Psoas muscle (tissue), 8 donors: ENCODE data around the gene AWAT2. TPM values are rescaled to one million over a fixed set of nuclear protein-coding genes. Genes with fewer than 3 reads are reported as not detected.

ENCODE experiments used
- ATAC-seq, 4 donors: fragments of 200-7000 bp; cut with Tn5 transposase; one replicate each; pipeline ENCODE4 v1.9.1; 2020; ENCODE audit warnings: moderate library complexity in 3 of 4, mild to moderate bottlenecking in 2 of 4
- DNase-seq, 2 donors: peaks; one replicate each; pipeline ENCODE4 v3.0.0-alpha.2; 2020
- H3K27ac ChIP-seq: fragments of 200-600 bp; one replicate; pipeline ENCODE4 v1.8.0; 2022
- H3K27me3 ChIP-seq, 3 donors: fragments of 200-600 bp in 1 of 3; one replicate each; pipeline versions ENCODE4 v1.6.1 to v1.8.0; 2013 to 2022; ENCODE audit warnings: low read length in 2 of 3, mild to moderate bottlenecking in 2 of 3, moderate library complexity in 1 of 3; ENCODE audit not compliant: insufficient read depth in 3 of 3
- H3K36me3 ChIP-seq, 2 donors: fragments of 200-600 bp in 1 of 2; one replicate each; pipeline versions ENCODE4 v1.6.1 to v1.8.0; 2013 to 2022; ENCODE audit warnings: low read depth in 1 of 2, mild to moderate bottlenecking in 1 of 2, moderate library complexity in 1 of 2; ENCODE audit not compliant: insufficient read depth in 1 of 2
- H3K4me1 ChIP-seq: fragments of 200-600 bp; one replicate; pipeline ENCODE4 v1.8.0; 2022
- H3K4me3 ChIP-seq: fragments of 200-600 bp; one replicate; pipeline ENCODE4 v1.8.0; 2022; ENCODE audit warnings: mild to moderate bottlenecking
- H3K9me3 ChIP-seq: fragments of 200-600 bp; one replicate; pipeline ENCODE4 v1.8.0; 2022
- CTCF ChIP-seq: fragments of 200-600 bp; IDR thresholded peaks from one replicate; pipeline ENCODE4 v1.8.0; 2022; ENCODE audit warnings: antibody characterized with exemption
- WGBS, 3 donors: extraction: QIAGEN DNeasy Blood & Tissue Kit; methylation state at CpG; one replicate each; pipeline versions ENCODE4 v1.1.6 to v1.1.7; 2013; 5-methylcytosine and 5-hydroxymethylcytosine counted together
- intact Hi-C, 2 donors: fragments of 100-400 bp; cut with DNase I; formaldehyde crosslinking; loops; one replicate each; pipeline versions ENCODE4 v1.11.0 to v1.14.2; 2022
- polyA plus RNA-seq, 3 donors: library from polyadenylated mRNA; stranded (reverse); fragments of 200-250 nt; gene quantifications; one replicate each; pipeline ENCODE4 v1.2.3, GENCODE V29; 2013
- total RNA-seq, 4 donors: library from RNA; stranded (reverse); fragmentation: NEBNext Ultra II Directional in 2 of 4; extraction: Animal tissue kit (Norgen Biotek cat#: 25700) in 2 of 4; gene quantifications; one replicate each; pipeline versions ENCODE4 v1.2.1 to v1.2.4, GENCODE V29; 2021 to 2023
- donor health status: healthy with polysubstance abuse.
- donor health status: DM: no; HTN: no; CAD: no; lungs with moderate emphysema.
- donor health status: Bipolar disorder and iron deficiency.
- donor health status: healthy.
- donor health status: DM: yes; HTN: yes; CAD: no.
- donor health status: DM: no; HTN: no; CAD: no.
- donor health status: DM: no; HTN: no; CAD: no.
- donor health status: DM: yes; HTN: yes; CAD: no.

AWAT2 gene
- total and polyA plus RNA-seq, 7 donors: not detected

GRCh38 chrX:70054391-70054790 lies 4.7 kb upstream of the AWAT2 start:
- no peak for ATAC-seq
- Histone ChIP-seq H3K9me3 (no peaks in the 10 kb centered on the region), H3K36me3 (no peaks in the 10 kb centered on the region), H3K27me3 (peaks cover 0 to 20% (median 0%) of the 10 kb centered on the region in 3 donors), H3K27ac (no peak overlapping the region), H3K4me3 (no peak overlapping the region), H3K4me1 (no peaks in the 10 kb centered on the region)
- WGBS, 3 donors: 72 to 88% (median 86%) methylated on average over 5 of the region's 5 CpGs
- intact Hi-C loops: no loop called here
- TF ChIP-seq CTCF: no peak
- DNase-seq: no peak

- H3K36me3 ChIP-seq: no peaks in the 10 kb centered on the region
- intact Hi-C loops: no loop called here
- ATAC-seq (no peak), DNase-seq (peak in 1 of 2 donors; percentile 62)
- no peak overlapping the region for H3K27ac ChIP-seq
- WGBS, 3 donors: 40 to 68% (median 65%) methylated on average over 10 to 11 of the region's 11 CpGs
- H3K4me1 ChIP-seq: no peaks in the 10 kb centered on the region
- peaks cover 0 to 22% (median 0%) of the 10 kb centered on the region in 3 donors for H3K27me3 ChIP-seq
- no peaks in the 10 kb centered on the region for H3K9me3 ChIP-seq
- TF ChIP-seq CTCF: no peak
- no peak overlapping the region for H3K4me3 ChIP-seq
Measured at GRCh38 chrX:70052895-70053615, 3.3 kb upstream of the AWAT2 start.

- no peak for ATAC-seq
Measured at GRCh38 chrX:70049406-70049805, 332 bp downstream of the AWAT2 start.

GRCh38 chrX:70046978-70047377 lies 2.8 kb downstream of the AWAT2 start:
- ATAC-seq (no peak), DNase-seq (no peak)
- Histone ChIP-seq H3K4me3 (no peak overlapping the region), H3K9me3 (no peaks in the 10 kb centered on the region), H3K27me3 (peaks cover 0 to 12% (median 0%) of the 10 kb centered on the region in 3 donors), H3K4me1 (no peaks in the 10 kb centered on the region), H3K27ac (no peak overlapping the region), H3K36me3 (no peaks in the 10 kb centered on the region)
- intact Hi-C loops: no loop called here
- TF ChIP-seq CTCF: no peak

More at GRCh38 chrX:70049406-70049805, 332 bp downstream of the AWAT2 start:
- H3K9me3 ChIP-seq: no peaks in the 10 kb centered on the region
- no peak for TF ChIP-seq CTCF
- H3K27ac ChIP-seq: no peak overlapping the region
- intact Hi-C loops: no loop called here
- H3K36me3 ChIP-seq: no peaks in the 10 kb centered on the region
- no peak for DNase-seq
- peaks cover 0 to 18% (median 0%) of the 10 kb centered on the region in 3 donors for H3K27me3 ChIP-seq
- H3K4me1 ChIP-seq: no peaks in the 10 kb centered on the region
- no peak overlapping the region for H3K4me3 ChIP-seq
- WGBS, 3 donors: 75 to 84% (median 81%) methylated on average over 3 of the region's 3 CpGs
